SU-DHL-6 (cell line): ENCODE measurements around the gene PLA1A.

Source experiments
- H2AFZ ChIP-seq: fragments of 200-600 bp; sonication (generic); 2 replicates; pipeline ENCODE4 v1.6.1; 2014; ENCODE audit warnings: low read depth, mild to moderate bottlenecking, moderate library complexity, mixed read lengths, antibody characterized with exemption, low read length; ENCODE audit not compliant: severe bottlenecking
- H3F3A ChIP-seq: fragments of 200-600 bp; shearing (Covaris generic); 2 replicates; pipeline ENCODE4 v1.6.0; 2016; ENCODE audit warnings: antibody characterized with exemption, mild to moderate bottlenecking; ENCODE audit not compliant: insufficient read depth
- H3K27ac ChIP-seq: fragments of 200-600 bp; sonication (generic); 2 replicates; pipeline ENCODE4 v1.5.1; 2016; ENCODE audit warnings: low read depth, mild to moderate bottlenecking, low read length, moderate library complexity, mixed read lengths
- H3K27me3 ChIP-seq: fragments of 200-600 bp; sonication (generic), shearing (Covaris generic); 2 replicates; pipeline ENCODE4 v1.6.0; 2014; ENCODE audit warnings: mild to moderate bottlenecking, low read length
- H3K36me3 ChIP-seq: fragments of 200-600 bp; sonication (generic); 2 replicates; pipeline ENCODE4 v1.6.1; 2014; ENCODE audit warnings: mild to moderate bottlenecking, low read length, mixed read lengths
- H3K4me2 ChIP-seq: fragments of 300-600, 200-600 bp; shearing (Covaris generic), sonication (generic); 2 replicates; pipeline ENCODE4 v1.6.0; 2014; ENCODE audit warnings: low read length, low read depth, mild to moderate bottlenecking; ENCODE audit not compliant: poor library complexity, severe bottlenecking
- H3K4me3 ChIP-seq: fragments of 200-600 bp; sonication (generic); 2 replicates; pipeline ENCODE4 v1.5.1; 2014; ENCODE audit warnings: antibody characterized with exemption, low read length, mild to moderate bottlenecking, mixed read lengths; ENCODE audit not compliant: insufficient read depth, poor library complexity, severe bottlenecking
- H3K79me2 ChIP-seq: fragments of 200-600 bp; sonication (generic); 2 replicates; pipeline ENCODE4 v1.6.1; 2014; ENCODE audit warnings: mild to moderate bottlenecking, low read length, moderate library complexity; ENCODE audit not compliant: insufficient read depth
- H3K9ac ChIP-seq: fragments of 200-600 bp; sonication (generic); 2 replicates; pipeline ENCODE4 v1.7.0; 2014; ENCODE audit warnings: mild to moderate bottlenecking, low read length
- H3K9me2 ChIP-seq: fragments of 200-600 bp; sonication (generic); replicated peaks from 2 replicates; pipeline ENCODE4 v1.6.1; 2014; ENCODE audit warnings: low read length; ENCODE audit not compliant: insufficient read depth
- H3K9me3 ChIP-seq: fragments of 200-600 bp; sonication (generic); 2 replicates; pipeline ENCODE4 v1.6.1; 2014; ENCODE audit warnings: low read length, mixed read lengths; ENCODE audit not compliant: insufficient read depth
- H4K20me1 ChIP-seq: fragments of 200-600 bp; sonication (generic); 2 replicates; pipeline ENCODE4 v1.6.1; 2014; ENCODE audit warnings: low read depth, mild to moderate bottlenecking, antibody characterized with exemption, low read length, moderate library complexity, mixed read lengths
- CTCF ChIP-seq: fragments of 200-600 bp; sonication (generic); IDR thresholded peaks from one replicate; pipeline ENCODE4 v1.5.1; 2017; ENCODE audit warnings: antibody characterized with exemption, mild to moderate bottlenecking, low read length, moderate library complexity; ENCODE audit not compliant: insufficient read depth, poor library complexity, severe bottlenecking
- EZH2phosphoT487 ChIP-seq: fragments of 200-600 bp; sonication (generic), shearing (Covaris generic); conservative IDR thresholded peaks from 2 replicates; pipeline ENCODE4 v1.6.1; 2018; ENCODE audit warnings: mild to moderate bottlenecking, antibody characterized with exemption, low read length, moderate library complexity, mixed read lengths

Gene PLA1A

GRCh38 chr3:119664850-119665379 is 67.2 kb downstream of the PLA1A start:
- Histone ChIP-seq H3K27ac (no peak overlapping the region), H3K9me3 (no peaks in the 10 kb centered on the region), H3K9ac (no peak overlapping the region), H3K36me3 (peaks cover 23% of the 10 kb centered on the region; the same call in 1 of the 2 replicates), H3K4me3 (no peak overlapping the region), H3K27me3 (no peaks in the 10 kb centered on the region), H3F3A (no peaks in the 10 kb centered on the region; the same call in 1 of the 2 replicates), H3K79me2 (no peaks in the 10 kb centered on the region), H4K20me1 (no peaks in the 10 kb centered on the region), H2AFZ (no peak overlapping the region), H3K9me2 (no peaks in the 10 kb centered on the region), H3K4me2 (no peak overlapping the region)
- no peak for TF ChIP-seq EZH2phosphoT487
- no peak for TF ChIP-seq CTCF

GRCh38 chr3:119665954-119666559 is 68.4 kb downstream of the PLA1A start:
- TF ChIP-seq EZH2phosphoT487 (no peak), CTCF (no peak)
- Histone ChIP-seq H3K9me2 (no peaks in the 10 kb centered on the region), H3F3A (peaks cover 4% of the 10 kb centered on the region; the same call in 1 of the 2 replicates), H3K9me3 (no peaks in the 10 kb centered on the region), H3K27ac (no peak overlapping the region), H2AFZ (no peak overlapping the region), H3K4me2 (no peak overlapping the region), H3K79me2 (0 out of 2 replicates have a peak, but pooled peaks cover 3% of the 10 kb centered on the region), H3K9ac (no peak overlapping the region), H3K4me3 (no peak overlapping the region), H3K36me3 (peaks cover 33% of the 10 kb centered on the region), H4K20me1 (no peaks in the 10 kb centered on the region), H3K27me3 (no peaks in the 10 kb centered on the region)

- no peak overlapping the region for H3K4me3 ChIP-seq
- no peak overlapping the region for H3K27ac ChIP-seq
- H3K79me2 ChIP-seq: peaks cover 24% of the 10 kb centered on the region
- H3K9ac ChIP-seq: no peak overlapping the region
- H3K9me2 ChIP-seq: no peaks in the 10 kb centered on the region
- H4K20me1 ChIP-seq: no peaks in the 10 kb centered on the region
- H3F3A ChIP-seq: peaks cover 4% of the 10 kb centered on the region; the same call in 1 of the 2 replicates
- peaks cover 62% of the 10 kb centered on the region for H3K36me3 ChIP-seq
- no peak for TF ChIP-seq EZH2phosphoT487
- TF ChIP-seq CTCF: no peak
- H3K27me3 ChIP-seq: no peaks in the 10 kb centered on the region
- no peak overlapping the region for H2AFZ ChIP-seq
- no peaks in the 10 kb centered on the region for H3K9me3 ChIP-seq
- H3K4me2 ChIP-seq: no peak overlapping the region
These were observed 72.4 kb downstream of the PLA1A start for GRCh38 chr3:119669906-119670570.
